GM23248 (cell line): ENCODE measurements around the gene ZNF429. TPM values are rescaled to one million over a fixed set of nuclear protein-coding genes. Genes with fewer than 3 reads are reported as not detected.
"Not testable (repeated sequence)": the region's sequence is repeated elsewhere in the genome, so short reads cannot be mapped to it uniquely, and the experiment has no call there.

Source experiments
- DNase-seq: peaks from one replicate; pipeline ENCODE4 v3.0.0-alpha.2; 2015
- H2AFZ ChIP-seq: fragments of 200-600 bp; sonication (generic); 2 replicates; pipeline ENCODE4 v1.6.1; 2016; ENCODE audit warnings: antibody characterized with exemption
- H3F3A ChIP-seq: fragments of 200-600 bp; sonication (generic); 2 replicates; pipeline ENCODE4 v1.6.1; 2016; ENCODE audit warnings: mild to moderate bottlenecking, antibody characterized with exemption, mixed run types; ENCODE audit not compliant: insufficient read depth
- H3K27ac ChIP-seq: fragments of 200-600 bp; sonication (generic); 2 replicates; pipeline ENCODE4 v1.5.1; 2016; ENCODE audit warnings: mild to moderate bottlenecking
- H3K27me3 ChIP-seq: fragments of 200-600 bp; sonication (generic); replicated peaks from 2 replicates; pipeline ENCODE4 v1.6.1; 2016; ENCODE audit warnings: mild to moderate bottlenecking; ENCODE audit not compliant: insufficient read depth
- H3K36me3 ChIP-seq: fragments of 200-600 bp; sonication (generic); 2 replicates; pipeline ENCODE4 v1.6.1; 2016; ENCODE audit warnings: low read depth, mild to moderate bottlenecking
- H3K4me1 ChIP-seq: fragments of 200-600 bp; sonication (generic); 2 replicates; pipeline ENCODE4 v1.6.1; 2016; ENCODE audit warnings: mild to moderate bottlenecking; ENCODE audit not compliant: insufficient read depth
- H3K4me2 ChIP-seq: fragments of 200-600 bp; sonication (generic); one replicate; pipeline ENCODE4 v1.6.1; 2016; ENCODE audit warnings: mild to moderate bottlenecking; ENCODE audit not compliant: unreplicated experiment
- H3K4me3 ChIP-seq: fragments of 200-600 bp; sonication (generic); 2 replicates; pipeline ENCODE4 v1.5.1; 2016; ENCODE audit warnings: mild to moderate bottlenecking
- H3K79me2 ChIP-seq: fragments of 200-600 bp; sonication (generic); 2 replicates; pipeline ENCODE4 v1.6.1; 2016; ENCODE audit warnings: mild to moderate bottlenecking; ENCODE audit not compliant: insufficient read depth
- H3K9ac ChIP-seq: fragments of 200-600 bp; sonication (generic); 2 replicates; pipeline ENCODE4 v1.6.1; 2016; ENCODE audit warnings: mild to moderate bottlenecking
- H3K9me2 ChIP-seq: fragments of 200-600 bp; sonication (generic); 2 replicates; pipeline ENCODE4 v1.6.1; 2016; ENCODE audit warnings: mixed run types, mild to moderate bottlenecking, moderate library complexity; ENCODE audit not compliant: insufficient read depth
- H3K9me3 ChIP-seq: fragments of 200-600 bp; sonication (generic); one replicate; pipeline ENCODE4 v1.6.1; 2017; ENCODE audit warnings: low read depth
- H4K20me1 ChIP-seq: fragments of 200-600 bp; sonication (generic); 2 replicates; pipeline ENCODE4 v1.6.0; 2016; ENCODE audit not compliant: insufficient read depth
- EZH2 ChIP-seq: fragments of 200-600 bp; sonication (generic); IDR thresholded peaks from 2 replicates; pipeline ENCODE4 v1.6.1; 2018; ENCODE audit warnings: antibody characterized with exemption, mild to moderate bottlenecking; ENCODE audit not compliant: insufficient read depth, poor library complexity, severe bottlenecking
- EZH2phosphoT487 ChIP-seq: fragments of 200-600 bp; sonication (generic); IDR thresholded peaks from 2 replicates; pipeline ENCODE4 v1.6.1; 2018; ENCODE audit warnings: antibody characterized with exemption, moderate library complexity, mild to moderate bottlenecking, low read depth; ENCODE audit not compliant: insufficient read depth
- WGBS, 2 experiments: methylation state at CpG; one replicate each; pipeline ENCODE4 v1.1.6; 2015 to 2017; ENCODE audit warnings: low lambda C conversion rate in 2 of 2, low coverage in 1 of 2; ENCODE audit errors: missing lambda C conversion rate in 2 of 2; 5-methylcytosine and 5-hydroxymethylcytosine counted together
- in situ Hi-C: fragments of 300-500 bp; cut with MboI; formaldehyde crosslinking; loops from 2 replicates; pipeline ENCODE4 v1.15.0; 2020
- polyA plus RNA-seq: library from polyadenylated mRNA; unstranded; fragments of >200 nt; fragmentation: Nextera tagmentation; extraction: Ambion mirVana; gene quantifications from 2 replicates; pipeline ENCODE4 v1.2.1, GENCODE V29; 2016
- total RNA-seq: library from RNA; depleted of rRNA; stranded (reverse); fragments of >200 nt; shearing (Covaris generic); gene quantifications from 2 replicates; pipeline ENCODE4 v1.2.3, GENCODE V29; 2014

Gene ZNF429
- total and polyA plus RNA-seq, 2 experiments from 2014 or later = 6.1 to 8.1 TPM

DNA sequence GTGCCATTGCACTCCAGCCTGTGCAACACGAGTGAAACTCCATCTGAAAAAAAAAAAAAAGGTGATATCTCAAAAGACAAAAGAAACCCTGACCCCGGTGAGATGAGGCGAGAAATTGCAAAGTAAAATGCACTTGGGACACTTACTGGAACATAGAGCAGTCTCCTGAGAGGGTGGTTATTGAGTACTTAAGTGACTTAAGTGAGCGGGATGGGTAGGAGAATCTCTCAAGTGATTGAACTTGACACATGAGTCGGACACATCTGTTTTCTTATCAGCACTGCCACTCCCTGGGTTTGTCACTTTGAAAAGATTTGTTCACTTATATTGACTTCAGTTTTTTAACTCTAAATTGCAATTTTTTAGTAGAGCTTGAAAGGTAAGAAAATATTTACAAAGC lies 2.8 kb downstream of the ZNF429 start:
- TF ChIP-seq EZH2phosphoT487 (no peak), EZH2 (no peak)
- 86 to 87% methylated on average over 5 of the region's 5 CpGs for WGBS, 2 experiments
- H3K9me3 ChIP-seq = no peaks in the 10 kb centered on the region
- H3K36me3 ChIP-seq = no peaks in the 10 kb centered on the region; the same call in 1 of the 2 replicates
- H3K9ac ChIP-seq = no peak overlapping the region
- H3K4me2 ChIP-seq = no peak overlapping the region
- H3K9me2 ChIP-seq = no peaks in the 10 kb centered on the region
- H3K27me3 ChIP-seq = no peaks in the 10 kb centered on the region
- H3K79me2 ChIP-seq = peaks cover 45% of the 10 kb centered on the region
- DNase-seq = no peak
- no peak overlapping the region for H3K27ac ChIP-seq
- in situ Hi-C loops = no loop called here
- no peaks in the 10 kb centered on the region for H3K4me1 ChIP-seq
- no peaks in the 10 kb centered on the region for H3F3A ChIP-seq
- H2AFZ ChIP-seq = no peak overlapping the region
- no peak overlapping the region for H3K4me3 ChIP-seq
- H4K20me1 ChIP-seq = no peaks in the 10 kb centered on the region; the same call in 1 of the 2 replicates

DNA sequence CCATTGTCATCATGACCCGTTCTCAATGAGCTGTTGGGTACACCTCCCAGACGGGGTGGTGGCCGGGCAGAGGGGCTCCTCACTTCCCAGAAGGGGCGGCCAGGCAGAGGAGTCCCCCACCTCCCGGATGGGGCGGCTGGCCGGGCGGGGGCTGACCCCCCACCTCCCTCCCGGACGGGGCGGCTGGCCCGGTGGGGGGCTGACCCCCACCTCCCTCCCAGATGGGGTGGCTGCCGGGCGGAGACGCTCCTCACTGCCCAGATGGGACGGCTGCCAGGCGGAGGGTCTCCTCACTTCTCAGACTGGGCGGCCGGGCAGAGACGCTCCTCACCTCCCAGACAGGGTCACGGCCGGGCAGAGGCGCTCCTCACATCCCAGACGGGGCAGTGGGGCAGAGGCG lies 5.7 kb downstream of the ZNF429 start:
- peaks cover 53% of the 10 kb centered on the region for H3K79me2 ChIP-seq
- H3K4me2 ChIP-seq, H3F3A ChIP-seq, H3K27ac ChIP-seq, H3K27me3 ChIP-seq, H3K4me1 ChIP-seq, H3K9me2 ChIP-seq, H4K20me1 ChIP-seq, DNase-seq, H3K9ac ChIP-seq, H3K4me3 ChIP-seq, H3K36me3 ChIP-seq, H2AFZ ChIP-seq, in situ Hi-C loops, H3K9me3 ChIP-seq: not testable (repeated sequence)
- WGBS, 2 experiments = 88% methylated on average over 20 of the region's 25 CpGs; no CpG with 5 or more reads in 1 of the 2 experiments

DNA sequence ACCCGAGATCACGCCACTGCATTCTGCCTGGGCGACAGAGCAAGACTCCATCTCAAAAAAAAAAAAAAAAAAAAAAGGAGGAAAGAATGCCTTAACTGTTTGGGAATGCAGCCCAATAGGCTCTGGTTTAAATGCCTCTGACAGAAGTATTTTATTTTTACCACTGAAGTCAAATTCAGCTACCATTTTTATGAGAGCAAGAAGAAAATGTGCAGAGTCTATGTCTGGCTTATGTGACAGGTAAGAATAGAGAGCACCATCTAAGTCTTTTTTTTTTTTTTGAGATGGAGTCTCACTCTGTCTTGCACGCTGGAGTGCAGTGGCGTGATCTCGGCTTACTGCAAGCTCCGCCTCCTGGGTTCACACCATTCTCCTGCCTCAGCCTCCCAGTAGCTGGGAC lies 7.2 kb downstream of the ZNF429 start:
- H3K36me3 ChIP-seq, H2AFZ ChIP-seq, H4K20me1 ChIP-seq, H3K9me2 ChIP-seq, H3K4me2 ChIP-seq, H3K4me1 ChIP-seq, H3K4me3 ChIP-seq, in situ Hi-C loops, H3K9ac ChIP-seq, DNase-seq, H3K9me3 ChIP-seq, H3K27me3 ChIP-seq, H3K27ac ChIP-seq, H3F3A ChIP-seq: not testable (repeated sequence)
- peaks cover 53% of the 10 kb centered on the region for H3K79me2 ChIP-seq
- 89 to 93% methylated on average over 7 of the region's 7 CpGs for WGBS, 2 experiments

- 0 to 2% methylated on average over 2 of the region's 2 CpGs for WGBS, 2 experiments
These were observed 8.2 kb downstream of the ZNF429 start for GRCh38 chr19:21513651-21514050.

GRCh38 chr19:21519488-21519887 lies 14.1 kb downstream of the ZNF429 start:
- H3K4me2 ChIP-seq = no peak overlapping the region
- no peaks in the 10 kb centered on the region for H3F3A ChIP-seq
- 96 to 97% methylated on average over 2 of the region's 2 CpGs for WGBS, 2 experiments
- in situ Hi-C loops = no loop called here
- H2AFZ ChIP-seq = no peak overlapping the region
- no peaks in the 10 kb centered on the region for H3K27me3 ChIP-seq
- no peaks in the 10 kb centered on the region for H4K20me1 ChIP-seq
- peaks cover 49% of the 10 kb centered on the region for H3K36me3 ChIP-seq
- H3K79me2 ChIP-seq = peaks cover 54% of the 10 kb centered on the region
- no peaks in the 10 kb centered on the region for H3K4me1 ChIP-seq
- DNase-seq = no peak
- H3K9me2 ChIP-seq = no peaks in the 10 kb centered on the region
- no peaks in the 10 kb centered on the region for H3K9me3 ChIP-seq
- H3K9ac ChIP-seq = no peak overlapping the region
- H3K27ac ChIP-seq = no peak overlapping the region
- TF ChIP-seq EZH2phosphoT487 (no peak), EZH2 (no peak)
- H3K4me3 ChIP-seq = no peak overlapping the region

More at GRCh38 chr19:21513651-21514050, 8.2 kb downstream of the ZNF429 start:
- Histone ChIP-seq H3K9me3 (no peaks in the 10 kb centered on the region), H2AFZ (no peak overlapping the region), H3K79me2 (peaks cover 53% of the 10 kb centered on the region), H3F3A (no peaks in the 10 kb centered on the region), H3K36me3 (peaks cover 7% of the 10 kb centered on the region), H3K4me2 (no peak overlapping the region), H3K9ac (no peak overlapping the region), H4K20me1 (no peaks in the 10 kb centered on the region; the same call in 1 of the 2 replicates), H3K4me1 (no peaks in the 10 kb centered on the region), H3K4me3 (no peak overlapping the region), H3K27ac (no peak overlapping the region), H3K27me3 (no peaks in the 10 kb centered on the region), H3K9me2 (no peaks in the 10 kb centered on the region)
- no peak for DNase-seq
- in situ Hi-C loops = no loop called here
- TF ChIP-seq EZH2phosphoT487 = no peak
- no peak for TF ChIP-seq EZH2
